ENCODE data around the gene IGFBP7. TPM values are rescaled to one million over a fixed set of nuclear protein-coding genes. Genes with fewer than 3 reads are reported as not detected.

Gene IGFBP7
- total RNA-seq, 2 experiments from 2014 or later, result not detected

DNA sequence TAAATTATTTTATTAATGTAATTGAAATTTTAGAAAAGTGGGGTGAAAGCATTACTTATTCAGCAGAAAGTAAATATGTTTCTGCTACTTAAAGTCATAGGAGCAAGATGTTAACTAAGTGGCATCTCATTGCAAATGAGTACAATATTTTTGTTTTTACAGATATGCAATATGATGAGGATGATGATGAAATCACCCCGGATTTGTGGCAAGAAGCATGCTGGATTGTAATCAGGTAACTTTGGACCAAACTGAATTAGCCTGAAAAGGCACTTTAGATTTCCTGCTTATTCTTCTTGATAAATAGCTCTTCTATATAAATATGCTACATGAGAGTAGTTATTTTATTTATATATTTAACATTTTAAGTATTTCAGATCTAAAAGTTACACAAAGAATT lies 124.0 kb downstream of the IGFBP7 start:
- TF ChIP-seq, protein P1, sequence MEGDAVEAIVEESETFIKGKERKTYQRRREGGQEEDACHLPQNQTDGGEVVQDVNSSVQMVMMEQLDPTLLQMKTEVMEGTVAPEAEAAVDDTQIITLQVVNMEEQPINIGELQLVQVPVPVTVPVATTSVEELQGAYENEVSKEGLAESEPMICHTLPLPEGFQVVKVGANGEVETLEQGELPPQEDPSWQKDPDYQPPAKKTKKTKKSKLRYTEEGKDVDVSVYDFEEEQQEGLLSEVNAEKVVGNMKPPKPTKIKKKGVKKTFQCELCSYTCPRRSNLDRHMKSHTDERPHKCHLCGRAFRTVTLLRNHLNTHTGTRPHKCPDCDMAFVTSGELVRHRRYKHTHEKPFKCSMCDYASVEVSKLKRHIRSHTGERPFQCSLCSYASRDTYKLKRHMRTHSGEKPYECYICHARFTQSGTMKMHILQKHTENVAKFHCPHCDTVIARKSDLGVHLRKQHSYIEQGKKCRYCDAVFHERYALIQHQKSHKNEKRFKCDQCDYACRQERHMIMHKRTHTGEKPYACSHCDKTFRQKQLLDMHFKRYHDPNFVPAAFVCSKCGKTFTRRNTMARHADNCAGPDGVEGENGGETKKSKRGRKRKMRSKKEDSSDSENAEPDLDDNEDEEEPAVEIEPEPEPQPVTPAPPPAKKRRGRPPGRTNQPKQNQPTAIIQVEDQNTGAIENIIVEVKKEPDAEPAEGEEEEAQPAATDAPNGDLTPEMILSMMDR (IDR thresholded peaks at IDR 0.05), result no peak
- Mint-ChIP-seq H3K27ac (no peak overlapping the region), H3K36me3 (ENCODE audit: low read depth) (peaks cover 65% of the 10 kb centered on the region), H3K27me3 (no peaks in the 10 kb centered on the region), H3K9me3 (no peaks in the 10 kb centered on the region), H3K4me1 (ENCODE audit: low read depth) (peaks cover 59% of the 10 kb centered on the region), H3K4me3 (no peak overlapping the region)
- ChIA-PET CTCF (no interaction called here), POLR2A (no interaction called here)
- ATAC-seq, result no peak
- no peak for DNase-seq
- intact Hi-C loops (cut with micrococcal nuclease), result no loop called here

DNA sequence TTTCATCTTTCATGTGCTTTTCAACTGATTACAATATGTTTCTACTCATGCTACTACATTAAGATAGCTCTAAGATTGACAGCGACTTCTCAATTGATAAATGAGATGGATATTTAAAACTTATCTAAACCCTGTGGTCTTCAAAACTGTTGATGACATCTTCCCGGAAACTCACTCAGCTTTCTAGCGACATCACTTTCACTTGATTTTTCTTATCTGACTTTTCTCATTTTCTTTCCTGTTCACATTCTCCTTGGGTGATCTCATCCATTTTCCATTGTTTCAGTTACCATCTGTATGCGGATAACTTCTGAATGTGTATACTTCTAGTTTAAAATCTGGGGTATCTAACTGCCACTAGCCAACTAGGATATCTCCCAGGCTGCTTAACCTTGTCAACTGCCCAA lies 128.4 kb downstream of the IGFBP7 start:
- Mint-ChIP-seq H3K27ac (peak overlapping the region; percentile 84), H3K4me1 (ENCODE audit: low read depth) (peaks cover 47% of the 10 kb centered on the region), H3K4me3 (peak overlapping the region; percentile 96), H3K36me3 (ENCODE audit: low read depth) (peaks cover 57% of the 10 kb centered on the region), H3K9me3 (no peaks in the 10 kb centered on the region), H3K27me3 (no peaks in the 10 kb centered on the region)
- TF ChIP-seq, protein P1 (IDR thresholded peaks at IDR 0.05), result no peak
- intact Hi-C loops (cut with micrococcal nuclease), result no loop called here
- CTCF ChIA-PET, result interaction anchor here (1.0 kb wide), 1 partner anchor 9 kb away, joined by 3 read pairs; no protein-coding TSS in a partner anchor
- no peak for ATAC-seq
- POLR2A ChIA-PET, result interaction anchor here (0.9 to 6.2 kb wide), 4 partner anchors 9 to 223 kb away, joined by 3 to 76 read pairs (median 5); partner anchors contain the start of gene REST
- no peak for DNase-seq

Other genes starting within 250 kb of the IGFBP7 start
- 10 to 100 TPM; 41.0 to 41.2 TPM for gene REST, start 202.5 kb downstream of the IGFBP7 start, total RNA-seq
- gene NOA1, start 132.8 kb downstream of the IGFBP7 start, total RNA-seq, result 10 to 100 TPM; 32.1 to 32.4 TPM
- 100 to 1,000 TPM; 119 TPM for gene POLR2B, start 131.5 kb downstream of the IGFBP7 start, total RNA-seq

All from activated CD8-positive, alpha-beta T cell treated with anti-CD3 and anti-CD28 coated beads for 36 hours (primary cell).